H9 (cell line): ENCODE results near the gene BPIFA3. TPM values are rescaled to one million over a fixed set of nuclear protein-coding genes. Genes with fewer than 3 reads are reported as not detected.

ENCODE experiments used
- DNase-seq: peaks from one replicate; pipeline ENCODE4 v3.0.0-alpha.2; 2017
- H2AFZ ChIP-seq: one replicate; pipeline ENCODE4 v1.6.1; 2013; ENCODE audit warnings: mild to moderate bottlenecking, low read length, control low read depth, moderate library complexity
- H2AK5ac ChIP-seq: 2 replicates; pipeline ENCODE4 v1.6.1; 2013; ENCODE audit warnings: low read length, control low read depth, mixed read lengths; ENCODE audit not compliant: insufficient read length
- H2BK120ac ChIP-seq: one replicate; pipeline ENCODE4 v1.6.1; 2013; ENCODE audit warnings: low read depth, mild to moderate bottlenecking, low read length, control low read depth, inconsistent platforms; ENCODE audit not compliant: poor library complexity, severe bottlenecking
- H2BK12ac ChIP-seq: 2 replicates; pipeline ENCODE4 v1.6.1; 2013; ENCODE audit warnings: low read length, control low read depth, mixed read lengths, low read depth; ENCODE audit not compliant: insufficient read length
- H2BK15ac ChIP-seq: 2 replicates; pipeline ENCODE4 v1.6.1; 2013; ENCODE audit warnings: low read depth, low read length, control low read depth
- H2BK20ac ChIP-seq: one replicate; pipeline ENCODE4 v1.6.1; 2013; ENCODE audit warnings: low read depth, mild to moderate bottlenecking, low read length, control low read depth, inconsistent platforms; ENCODE audit not compliant: poor library complexity, severe bottlenecking
- H2BK5ac ChIP-seq: 2 replicates; pipeline ENCODE4 v1.6.1; 2013; ENCODE audit warnings: low read length, control low read depth, mixed read lengths; ENCODE audit not compliant: insufficient read length
- H3K14ac ChIP-seq: 2 replicates; pipeline ENCODE4 v1.6.1; 2013; ENCODE audit warnings: low read length, control low read depth; ENCODE audit not compliant: insufficient read depth
- H3K18ac ChIP-seq: 2 replicates; pipeline ENCODE4 v1.6.1; 2013; ENCODE audit warnings: low read depth, mild to moderate bottlenecking, mixed read lengths, low read length, control low read depth; ENCODE audit not compliant: insufficient read length
- H3K23ac ChIP-seq: 2 replicates; pipeline ENCODE4 v1.6.1; 2013; ENCODE audit warnings: low read length, control low read depth, mixed read lengths, low read depth; ENCODE audit not compliant: insufficient read length
- H3K23me2 ChIP-seq: 2 replicates; pipeline ENCODE4 v1.6.1; 2013; ENCODE audit warnings: low read depth, mild to moderate bottlenecking, mixed read lengths, low read length, control low read depth; ENCODE audit not compliant: insufficient read length, poor library complexity, severe bottlenecking
- H3K27ac ChIP-seq: 2 replicates; pipeline ENCODE4 v1.5.1; 2013; ENCODE audit warnings: low read length, control low read depth, mixed read lengths, low read depth; ENCODE audit not compliant: insufficient read length
- H3K27me3 ChIP-seq: 2 replicates; pipeline ENCODE4 v1.6.1; 2013; ENCODE audit warnings: low read length, control low read depth, inconsistent platforms; ENCODE audit not compliant: insufficient read depth
- H3K4ac ChIP-seq: 2 replicates; pipeline ENCODE4 v1.6.1; 2013; ENCODE audit warnings: low read depth, mild to moderate bottlenecking, control low read depth, inconsistent platforms, low read length, moderate library complexity
- H3K4me1 ChIP-seq: 2 replicates; pipeline ENCODE4 v1.6.1; 2013; ENCODE audit warnings: low read length, control low read depth, inconsistent platforms; ENCODE audit not compliant: insufficient read depth
- H3K4me2 ChIP-seq: 2 replicates; pipeline ENCODE4 v1.6.1; 2013; ENCODE audit warnings: low read length, control low read depth, mixed read lengths; ENCODE audit not compliant: insufficient read length, insufficient read depth
- H3K56ac ChIP-seq: 2 replicates; pipeline ENCODE4 v1.6.1; 2013; ENCODE audit warnings: low read depth, mild to moderate bottlenecking, mixed read lengths, low read length, control low read depth; ENCODE audit not compliant: insufficient read length
- H3K79me1 ChIP-seq: 2 replicates; pipeline ENCODE4 v1.6.1; 2013; ENCODE audit warnings: low read depth, mild to moderate bottlenecking, moderate library complexity, low read length, control low read depth, inconsistent platforms; ENCODE audit not compliant: insufficient read depth, poor library complexity, severe bottlenecking
- H3K79me2 ChIP-seq: 2 replicates; pipeline ENCODE4 v1.6.1; 2013; ENCODE audit warnings: low read length, control low read depth, inconsistent platforms; ENCODE audit not compliant: insufficient read depth
- H3K9ac ChIP-seq: 2 replicates; pipeline ENCODE4 v1.6.1; 2013; ENCODE audit warnings: low read length, control low read depth, mixed read lengths; ENCODE audit not compliant: insufficient read length; ENCODE audit errors: extremely low read depth
- H3K9me3 ChIP-seq: one replicate; pipeline ENCODE4 v1.6.1; 2013; ENCODE audit warnings: low read depth, low read length, inconsistent platforms; ENCODE audit not compliant: control insufficient read depth
- H3T11ph ChIP-seq: one replicate; pipeline ENCODE4 v1.6.1; 2013; ENCODE audit warnings: mild to moderate bottlenecking, low read length, control low read depth, inconsistent platforms
- H4K20me1 ChIP-seq: one replicate; pipeline ENCODE4 v1.6.1; 2013; ENCODE audit not compliant: control insufficient read depth, insufficient read length, insufficient read depth
- H4K5ac ChIP-seq: 2 replicates; pipeline ENCODE4 v1.6.1; 2013; ENCODE audit warnings: low read depth, mild to moderate bottlenecking, mixed read lengths, low read length, control low read depth; ENCODE audit not compliant: insufficient read length
- H4K8ac ChIP-seq: replicated peaks from 2 replicates; pipeline ENCODE4 v1.6.1; 2013; ENCODE audit warnings: low read length, control low read depth, mixed read lengths, low read depth; ENCODE audit not compliant: insufficient read length
- H4K91ac ChIP-seq: 2 replicates; pipeline ENCODE4 v1.6.1; 2013; ENCODE audit warnings: low read depth, mild to moderate bottlenecking, moderate library complexity, mixed read lengths, low read length, control low read depth; ENCODE audit not compliant: insufficient read length
- H3K27ac Mint-ChIP-seq, 3 experiments: 2 replicates in 2 of 3; 3 replicates in 1 of 3; pipeline ENCODE4 v1.8.0; 2020 to 2021; ENCODE audit warnings: mixed read lengths in 3 of 3, mild to moderate bottlenecking in 1 of 3, moderate library complexity in 1 of 3
- H3K27me3 Mint-ChIP-seq: 2 replicates; pipeline ENCODE4 v1.8.0; 2021; ENCODE audit warnings: low read depth, mild to moderate bottlenecking, moderate library complexity, mixed read lengths
- H3K36me3 Mint-ChIP-seq, 3 experiments: 2 replicates in 2 of 3; 3 replicates in 1 of 3; pipeline ENCODE4 v1.8.0; 2020 to 2021; ENCODE audit warnings: low read depth in 3 of 3, mixed read lengths in 3 of 3; ENCODE audit not compliant: insufficient read depth in 1 of 3
- H3K4me1 Mint-ChIP-seq, 2 experiments: 2 replicates each; pipeline ENCODE4 v1.8.0; 2020; ENCODE audit warnings: mixed read lengths in 2 of 2
- H3K4me3 Mint-ChIP-seq, 2 experiments: 2 replicates in 1 of 2; 3 replicates in 1 of 2; pipeline ENCODE4 v1.8.0; 2020 to 2021; ENCODE audit warnings: mild to moderate bottlenecking in 2 of 2, mixed read lengths in 2 of 2, moderate library complexity in 1 of 2
- H3K9me3 Mint-ChIP-seq, 2 experiments: 2 replicates in 1 of 2; 3 replicates in 1 of 2; pipeline ENCODE4 v1.8.0; 2020; ENCODE audit warnings: mild to moderate bottlenecking in 2 of 2, mixed read lengths in 2 of 2, moderate library complexity in 1 of 2
- WGBS: extraction: QIAGEN DNeasy Blood & Tissue Kit; methylation state at CpG from one replicate; pipeline ENCODE4 v1.1.7; 2013; ENCODE audit warnings: missing lambda C conversion rate, low lambda C conversion rate, mixed read lengths; ENCODE audit not compliant: insufficient read length; ENCODE audit errors: extremely low coverage; 5-methylcytosine and 5-hydroxymethylcytosine counted together
- total RNA-seq: library from RNA; stranded (reverse); gene quantifications from 2 replicates; pipeline ENCODE4 v1.2.1, GENCODE V29; 2021
- TF ChIP-seq, protein P1 (sequence below): fragments of 200-600 bp; sonication (generic); conservative IDR thresholded peaks from 3 replicates; pipeline ENCODE4 v1.8.0; 2021; ENCODE audit warnings: antibody characterized with exemption, mild to moderate bottlenecking

Gene BPIFA3
- total RNA-seq, 1 experiment from 2014 or later: not detected

DNA sequence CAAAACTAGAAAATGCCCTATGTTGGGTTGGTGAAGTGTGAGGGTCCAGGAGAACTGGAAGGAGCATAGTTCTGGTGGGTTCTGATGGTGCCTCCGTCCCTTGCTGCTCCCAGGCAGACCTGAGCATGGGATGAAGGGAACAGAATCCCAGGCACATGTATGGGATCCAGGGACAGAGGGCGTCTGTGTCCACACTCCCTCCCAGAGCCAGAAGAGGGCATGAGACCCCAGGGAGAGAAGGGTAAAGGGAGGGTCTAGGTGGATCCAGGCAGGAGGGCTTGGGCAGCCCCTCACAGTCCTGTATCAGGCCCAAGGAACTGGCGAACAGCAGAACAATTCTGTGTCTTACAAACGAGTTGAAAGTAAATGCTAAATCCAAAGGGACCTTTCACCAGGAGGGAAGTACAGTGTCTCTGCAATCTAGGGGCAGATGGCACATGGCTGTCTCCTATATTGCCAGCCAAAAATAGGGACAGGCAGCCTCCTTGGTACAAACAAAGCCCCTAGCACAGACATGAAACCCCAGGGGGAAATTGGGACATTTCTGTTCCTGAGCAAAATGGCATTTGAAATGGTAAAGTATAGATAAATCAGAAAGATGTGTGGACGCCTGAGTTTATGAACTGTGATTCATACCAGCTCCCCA lies 16.1 kb downstream of the BPIFA3 start:
- Mint-ChIP-seq H3K4me1 (peaks cover 7 to 14% of the 10 kb centered on the region in 2 experiments), H3K4me3 (no peak overlapping the region), H3K36me3 (no peaks in the 10 kb centered on the region), H3K9me3 (no peaks in the 10 kb centered on the region), H3K27me3 (peaks cover 29% of the 10 kb centered on the region), H3K27ac (no peak overlapping the region; a peak in 2 of 7 replicates)
- Histone ChIP-seq H3K4me2 (no peak overlapping the region), H2BK12ac (no peak overlapping the region), H2BK15ac (no peak overlapping the region), H3K9me3 (no peaks in the 10 kb centered on the region), H3K4me1 (no peaks in the 10 kb centered on the region), H2BK120ac (no peak overlapping the region), H4K91ac (no peak overlapping the region), H3K23me2 (no peaks in the 10 kb centered on the region), H4K20me1 (no peaks in the 10 kb centered on the region), H2BK20ac (no peak overlapping the region), H4K8ac (no peak overlapping the region), H3K27ac (no peak overlapping the region), H2BK5ac (no peak overlapping the region), H3K23ac (no peak overlapping the region), H3K9ac (no peak overlapping the region), H3K79me2 (no peaks in the 10 kb centered on the region), H3K27me3 (no peaks in the 10 kb centered on the region), H3K56ac (no peak overlapping the region), H2AFZ (no peak overlapping the region), H3K14ac (no peak overlapping the region), H4K5ac (no peak overlapping the region), H2AK5ac (no peak overlapping the region), H3K18ac (no peak overlapping the region), H3K4ac (no peak overlapping the region), H3K79me1 (no peaks in the 10 kb centered on the region), H3T11ph (no peak overlapping the region)
- DNase-seq: peak; percentile 65
- no CpG with 5 or more reads among the region's 5 CpGs for WGBS
- TF ChIP-seq, protein P1, sequence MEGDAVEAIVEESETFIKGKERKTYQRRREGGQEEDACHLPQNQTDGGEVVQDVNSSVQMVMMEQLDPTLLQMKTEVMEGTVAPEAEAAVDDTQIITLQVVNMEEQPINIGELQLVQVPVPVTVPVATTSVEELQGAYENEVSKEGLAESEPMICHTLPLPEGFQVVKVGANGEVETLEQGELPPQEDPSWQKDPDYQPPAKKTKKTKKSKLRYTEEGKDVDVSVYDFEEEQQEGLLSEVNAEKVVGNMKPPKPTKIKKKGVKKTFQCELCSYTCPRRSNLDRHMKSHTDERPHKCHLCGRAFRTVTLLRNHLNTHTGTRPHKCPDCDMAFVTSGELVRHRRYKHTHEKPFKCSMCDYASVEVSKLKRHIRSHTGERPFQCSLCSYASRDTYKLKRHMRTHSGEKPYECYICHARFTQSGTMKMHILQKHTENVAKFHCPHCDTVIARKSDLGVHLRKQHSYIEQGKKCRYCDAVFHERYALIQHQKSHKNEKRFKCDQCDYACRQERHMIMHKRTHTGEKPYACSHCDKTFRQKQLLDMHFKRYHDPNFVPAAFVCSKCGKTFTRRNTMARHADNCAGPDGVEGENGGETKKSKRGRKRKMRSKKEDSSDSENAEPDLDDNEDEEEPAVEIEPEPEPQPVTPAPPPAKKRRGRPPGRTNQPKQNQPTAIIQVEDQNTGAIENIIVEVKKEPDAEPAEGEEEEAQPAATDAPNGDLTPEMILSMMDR: peak; percentile 72
